GM11168 (cell line): ENCODE results near the gene ROR1.

Experiments
- in situ Hi-C: fragments of 300-500 bp; cut with MboI; formaldehyde crosslinking; loops from one replicate; pipeline ENCODE4 v1.12.0; 2022; ENCODE audit warnings: low sequenced_read_pairs; ENCODE audit not compliant: unreplicated experiment

Gene ROR1

GRCh38 chr1:63845346-63845745 lies 71.5 kb downstream of the ROR1 start:
- in situ Hi-C loops = no loop called here

GRCh38 chr1:63847308-63847910 lies 73.6 kb downstream of the ROR1 start:
- in situ Hi-C loops = no loop called here

DNA sequence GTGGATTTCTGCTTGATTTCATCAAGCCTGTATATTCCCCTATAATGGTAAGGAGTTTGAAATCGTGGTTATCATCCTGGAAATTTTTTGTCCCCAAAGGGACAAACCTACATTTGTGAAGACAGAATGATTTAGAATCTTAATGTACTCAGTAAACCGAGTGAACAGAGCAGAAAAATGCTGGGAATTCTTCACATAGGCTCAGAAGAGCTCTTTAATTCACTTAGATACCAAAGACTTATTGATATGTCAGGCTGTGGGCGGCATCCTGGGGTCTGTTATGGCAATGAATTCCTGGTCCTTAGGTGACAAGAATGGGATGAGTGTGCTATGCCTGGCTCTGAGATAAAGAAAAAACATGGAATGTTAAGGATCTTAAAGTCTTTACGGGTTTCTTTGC lies 74.9 kb downstream of the ROR1 start:
- in situ Hi-C loops = no loop called here

- in situ Hi-C loops = no loop called here
Observed at GRCh38 chr1:63849149-63849548, 75.3 kb downstream of the ROR1 start.

GRCh38 chr1:63854091-63854490 lies 80.3 kb downstream of the ROR1 start:
- in situ Hi-C loops = no loop called here

DNA sequence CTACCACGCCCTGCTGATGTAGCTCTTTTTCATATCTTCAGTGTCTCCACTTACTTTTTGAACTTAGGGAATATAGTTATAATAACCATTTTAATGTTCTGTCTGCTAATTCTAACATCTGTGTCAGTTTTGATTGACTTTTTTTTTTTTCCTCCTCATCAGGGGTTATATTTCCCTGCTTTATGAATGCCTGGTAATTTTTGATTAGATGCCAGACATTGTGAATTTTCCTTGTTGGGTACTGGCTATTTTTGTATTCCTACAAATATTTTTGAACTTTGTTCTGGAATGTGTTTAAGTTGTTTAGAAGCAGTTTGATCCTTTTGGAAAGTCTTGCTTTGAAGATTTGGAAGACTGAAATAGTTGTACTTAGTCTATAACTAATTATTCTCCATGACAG lies 82.1 kb downstream of the ROR1 start:
- in situ Hi-C loops = no loop called here

DNA sequence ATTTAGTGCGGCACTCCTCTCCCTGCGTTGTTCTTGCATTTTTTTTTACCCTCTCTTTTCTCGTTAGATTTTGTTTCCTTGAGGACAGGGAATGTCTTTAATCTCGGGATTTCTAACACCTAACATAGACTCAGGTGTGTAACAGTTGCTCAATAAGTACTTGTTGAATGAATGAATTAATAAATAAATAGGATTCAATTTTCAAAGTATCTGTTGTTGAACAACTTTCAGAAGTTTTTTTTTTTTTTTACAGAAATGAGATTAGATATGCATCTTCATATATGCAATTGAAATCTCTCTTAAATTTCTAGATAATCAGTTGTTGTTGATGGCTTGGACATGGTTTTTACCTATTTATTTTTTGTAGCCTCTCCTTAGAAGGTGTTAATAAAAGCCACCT lies 83.1 kb downstream of the ROR1 start:
- in situ Hi-C loops = no loop called here

DNA sequence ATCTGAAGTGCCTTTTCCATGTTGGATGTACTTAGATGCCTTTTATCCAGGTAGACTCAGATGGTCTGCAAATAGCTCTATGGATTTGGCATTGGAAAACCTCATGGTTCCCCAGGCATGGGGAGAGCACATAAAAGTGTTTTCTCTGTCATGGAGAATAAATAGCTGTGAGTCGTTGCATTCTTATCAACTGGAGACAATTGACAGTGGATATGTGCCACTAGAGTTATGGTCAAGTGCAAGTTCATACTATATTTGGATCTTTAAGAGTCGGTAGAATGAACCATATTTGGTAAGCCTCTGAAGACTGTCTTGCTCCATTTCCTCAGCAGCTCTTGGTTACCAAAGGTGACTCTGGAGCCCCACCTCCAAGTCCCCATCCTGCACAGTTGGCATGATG lies 83.7 kb downstream of the ROR1 start:
- in situ Hi-C loops = no loop called here

DNA sequence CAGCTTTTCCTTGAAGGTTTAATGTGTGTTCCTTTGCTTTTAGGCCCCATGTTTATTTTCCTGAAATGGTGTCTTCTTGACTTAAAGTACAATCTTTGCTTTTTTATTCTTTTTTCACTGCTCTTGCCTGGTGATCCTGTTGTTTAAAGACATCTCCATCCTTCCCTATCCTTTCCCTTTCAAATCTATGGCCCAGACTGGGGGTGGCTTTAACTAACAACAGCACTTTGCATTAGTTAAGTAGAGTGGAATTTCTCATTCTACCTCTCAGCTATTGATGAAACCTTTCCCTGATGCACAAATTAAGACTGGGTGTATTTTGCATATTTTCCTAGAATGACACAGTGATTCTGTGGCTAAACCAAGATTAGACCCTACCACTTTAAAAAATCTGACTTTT lies 84.3 kb downstream of the ROR1 start:
- in situ Hi-C loops = no loop called here

- in situ Hi-C loops = no loop called here
Observed at GRCh38 chr1:63859480-63860275, 85.9 kb downstream of the ROR1 start.

- in situ Hi-C loops = no loop called here
Observed at GRCh38 chr1:63861052-63861691, 87.4 kb downstream of the ROR1 start.

- in situ Hi-C loops = no loop called here
Observed at GRCh38 chr1:63863145-63863544, 89.3 kb downstream of the ROR1 start.

- in situ Hi-C loops = no loop called here
Observed at GRCh38 chr1:63864224-63864641, 90.4 kb downstream of the ROR1 start.

DNA sequence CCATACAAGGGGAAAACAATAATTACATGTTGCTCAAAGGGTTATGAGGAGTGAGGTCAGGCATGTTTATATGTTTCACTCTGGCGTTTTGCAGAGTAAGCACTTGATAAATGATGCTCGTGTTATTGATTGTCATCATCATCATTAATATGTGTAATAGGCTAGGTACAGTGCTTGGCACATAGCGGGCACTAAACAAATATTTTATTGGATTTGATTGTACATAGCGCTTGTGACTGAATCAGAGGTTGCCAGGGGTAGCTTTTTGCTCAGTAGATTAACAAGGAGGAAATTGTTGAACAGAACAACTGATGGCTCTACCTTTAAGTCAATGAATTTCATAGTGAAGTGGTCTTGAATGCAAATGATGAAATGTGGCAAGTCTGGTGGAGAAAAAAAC lies 91.7 kb downstream of the ROR1 start:
- in situ Hi-C loops = no loop called here

GRCh38 chr1:63866084-63866483 lies 92.3 kb downstream of the ROR1 start:
- in situ Hi-C loops = no loop called here

DNA sequence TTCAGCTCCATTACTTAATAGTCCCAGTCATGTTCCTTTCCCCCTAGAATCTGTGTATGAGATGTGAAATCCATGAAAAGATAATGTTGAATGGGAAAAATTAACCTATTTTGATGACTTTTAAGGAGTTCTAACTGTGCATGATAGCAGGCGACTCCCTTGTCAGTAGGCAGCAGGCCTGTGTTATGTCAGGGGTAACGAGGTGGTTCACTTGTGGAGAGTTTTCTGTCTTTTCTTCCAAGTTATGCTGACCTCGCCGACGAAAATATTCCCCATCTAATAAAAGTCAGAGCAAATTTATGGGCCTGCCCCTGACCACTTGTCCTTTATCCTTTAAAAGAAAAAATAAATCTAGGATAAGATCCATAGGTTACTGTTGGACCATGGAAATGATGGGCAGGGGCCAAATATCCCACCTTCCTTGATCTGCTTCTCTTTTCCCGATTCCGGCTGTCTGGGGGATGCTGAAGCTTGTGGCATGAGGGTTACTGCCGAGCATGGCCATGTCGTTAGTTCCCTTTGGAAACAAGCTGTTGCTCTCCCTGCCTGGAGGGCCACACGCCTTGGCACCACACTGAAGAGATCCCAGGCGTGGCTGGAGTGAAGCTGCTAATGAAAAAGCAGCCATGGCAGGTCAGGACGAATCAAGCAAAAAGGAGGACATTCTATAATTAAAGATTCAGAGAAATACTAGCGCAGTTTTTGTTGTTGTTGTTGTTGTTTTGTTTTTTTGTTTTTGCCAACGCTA lies 93.8 kb downstream of the ROR1 start:
- in situ Hi-C loops = no loop called here

- in situ Hi-C loops = no loop called here
Observed at GRCh38 chr1:63868268-63868781, 94.5 kb downstream of the ROR1 start.

- in situ Hi-C loops = no loop called here
Observed at GRCh38 chr1:63870152-63870551, 96.3 kb downstream of the ROR1 start.

DNA sequence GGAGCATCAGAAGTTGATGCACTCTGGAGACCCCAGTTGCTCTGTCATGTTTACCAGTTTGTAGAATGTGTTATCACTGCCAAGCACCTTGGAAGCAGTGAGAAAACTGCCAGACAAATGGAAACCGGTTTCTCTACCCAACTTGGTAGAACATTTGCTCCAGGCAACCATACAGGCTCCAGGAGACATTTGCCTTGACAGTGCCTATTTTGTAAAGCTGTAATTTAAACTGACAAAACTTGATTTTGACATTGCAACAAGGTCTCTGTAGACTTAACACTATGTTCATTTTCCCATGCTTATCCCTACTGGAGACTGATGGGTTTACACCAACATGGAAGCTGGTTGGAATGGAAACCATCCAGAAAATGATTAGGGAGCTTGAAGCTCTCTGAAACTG lies 97.6 kb downstream of the ROR1 start:
- in situ Hi-C loops = no loop called here

DNA sequence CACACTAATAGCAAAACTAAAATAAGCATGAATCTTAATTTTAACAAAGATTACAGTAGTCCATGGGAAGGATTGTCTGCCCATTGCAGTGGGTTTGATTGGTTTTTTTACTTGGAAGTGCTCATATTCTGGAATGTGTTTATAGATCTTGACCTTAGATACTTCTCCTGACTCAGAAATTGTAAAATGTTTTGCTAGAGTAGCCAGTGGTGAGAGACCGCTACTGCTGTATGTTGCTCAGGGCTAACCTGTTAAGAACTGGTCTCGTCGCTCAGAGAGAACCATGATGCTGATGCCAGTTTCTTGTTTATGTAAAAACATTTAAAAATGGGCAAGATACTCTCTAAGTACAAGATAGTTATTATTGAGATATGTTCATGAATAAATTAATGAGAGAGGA lies 99.9 kb downstream of the ROR1 start:
- in situ Hi-C loops = no loop called here
